Panc1 (cell line): ENCODE data around the gene ADAM22. TPM values are rescaled to one million over a fixed set of nuclear protein-coding genes. Genes with fewer than 3 reads are reported as not detected.

ENCODE experiments used
- ATAC-seq: fragments of 200-7000 bp; cut with Tn5 transposase; 2 replicates; pipeline ENCODE4 v1.9.1; 2020; ENCODE audit warnings: mild to moderate bottlenecking, moderate library complexity
- BruUV-seq: library from RNA; stranded (reverse); fragments of 400-500 nt; replicated peaks from 2 replicates; lab custom pipeline; 2021; lab: Mats Ljungman, UMichigan
- CTCF ChIA-PET: fragments of 300-600 bp; sonication (Branson Sonifier 250); formaldehyde crosslinking; loops from one replicate; lab custom pipeline; 2022; ENCODE audit warnings: antibody characterized with exemption; lab: Charles Lee
- POLR2A ChIA-PET: fragments of 300-600 bp; sonication (Branson Sonifier 250); formaldehyde crosslinking; loops from one replicate; lab custom pipeline; 2022; ENCODE audit warnings: antibody characterized with exemption; lab: Charles Lee
- DNase-seq: peaks from one replicate; pipeline ENCODE4 v3.0.0-alpha.2; 2010; ENCODE audit warnings: low read depth, low spot score
- H3K27ac ChIP-seq: 2 replicates; pipeline ENCODE4 v1.5.1; 2011; ENCODE audit warnings: mild to moderate bottlenecking, low read length, inconsistent platforms
- H3K27me3 ChIP-seq: fragments of 200-500 bp; sonication (Bioruptor generic); 2 replicates; pipeline ENCODE4 v1.6.0; 2014; ENCODE audit warnings: low read length, inconsistent platforms; ENCODE audit not compliant: control insufficient read depth, insufficient read depth
- H3K36me3 ChIP-seq: fragments of 200-500 bp; sonication (Bioruptor generic); 2 replicates; pipeline ENCODE4 v1.5.1; 2014; ENCODE audit warnings: inconsistent platforms, mild to moderate bottlenecking, low read length, moderate library complexity; ENCODE audit not compliant: control insufficient read depth, insufficient read depth
- H3K4me1 ChIP-seq: 2 replicates; pipeline ENCODE4 v1.5.1; 2011; ENCODE audit warnings: inconsistent platforms, mild to moderate bottlenecking, low read length, moderate library complexity; ENCODE audit not compliant: control insufficient read depth, insufficient read depth
- H3K4me3 ChIP-seq, 2 experiments: 2 replicates each; pipeline ENCODE4 v1.5.1; 2011 to 2012; ENCODE audit warnings: low read depth in 2 of 2, low read length in 2 of 2, mild to moderate bottlenecking in 2 of 2, inconsistent platforms in 1 of 2, moderate library complexity in 1 of 2
- H3K9me3 ChIP-seq: fragments of 200-500 bp; sonication (Bioruptor generic); 2 replicates; pipeline ENCODE4 v1.5.1; 2014; ENCODE audit warnings: low read depth, mild to moderate bottlenecking, inconsistent platforms, low read length, moderate library complexity; ENCODE audit not compliant: control insufficient read depth, insufficient read depth
- CTCF ChIP-seq: fragments of 450-650 bp; IDR thresholded peaks from 2 replicates; pipeline ENCODE4 v1.5.1; 2017; ENCODE audit warnings: mild to moderate bottlenecking
- POLR2AphosphoS5 ChIP-seq: IDR thresholded peaks from 2 replicates; pipeline ENCODE4 v1.6.1; 2012; ENCODE audit warnings: mild to moderate bottlenecking, low read depth, low read length, moderate library complexity
- REST ChIP-seq, 2 experiments: IDR thresholded peaks; 2 replicates each; pipeline ENCODE4 v1.6.1; 2011 to 2012; ENCODE audit warnings: low read depth in 2 of 2, control low read depth in 1 of 2, low read length in 1 of 2, mild to moderate bottlenecking in 1 of 2, moderate library complexity in 1 of 2; ENCODE audit not compliant: insufficient read depth in 1 of 2
- SIN3A ChIP-seq: IDR thresholded peaks from 2 replicates; pipeline ENCODE4 v1.6.1; 2012; ENCODE audit warnings: low read depth, mild to moderate bottlenecking, low read length, moderate library complexity, borderline replicate concordance; ENCODE audit not compliant: insufficient read depth
- TCF7L2 ChIP-seq: IDR thresholded peaks from 2 replicates; pipeline ENCODE4 v1.6.1; 2011; ENCODE audit warnings: mild to moderate bottlenecking, low read depth, low read length, inconsistent platforms
- in situ Hi-C: cut with HindIII; loops from 2 replicates; pipeline ENCODE4 v1.10.0; 2016; ENCODE audit warnings: low sequenced_read_pairs, low pct_unique_long_range_greater_than_20kb
- intact Hi-C: fragments of 100-400 bp; cut with micrococcal nuclease; formaldehyde crosslinking; loops from one replicate; pipeline ENCODE4 v1.10.0; 2022; ENCODE audit not compliant: unreplicated experiment
- total RNA-seq: library from RNA; stranded (reverse); gene quantifications from one replicate; pipeline ENCODE4 v1.2.1, GENCODE V29; 2021; ENCODE audit not compliant: unreplicated experiment

ADAM22 gene
- total RNA-seq, 1 experiment from 2014 or later: 4.2 TPM

DNA sequence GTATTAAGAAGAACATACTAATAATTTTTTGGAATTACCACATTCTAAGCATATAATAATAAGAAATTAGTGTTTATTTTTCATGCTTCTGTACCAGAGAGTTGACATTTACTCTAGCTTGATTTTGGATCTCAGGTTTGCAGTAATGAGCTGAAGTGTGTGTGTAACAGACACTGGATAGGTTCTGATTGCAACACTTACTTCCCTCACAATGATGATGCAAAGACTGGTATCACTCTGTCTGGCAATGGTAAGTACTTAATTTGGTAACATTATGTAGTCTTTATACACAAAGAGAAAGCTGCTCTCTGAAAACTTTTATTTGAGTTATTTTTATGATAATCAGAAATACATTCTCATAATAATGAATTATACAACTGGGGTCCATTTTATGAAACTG is 231.6 kb downstream of the ADAM22 start:
- Histone ChIP-seq H3K36me3 (no peaks in the 10 kb centered on the region), H3K4me3 (no peak overlapping the region), H3K27ac (no peak overlapping the region), H3K27me3 (no peaks in the 10 kb centered on the region; the same call in 1 of the 2 replicates), H3K4me1 (no peaks in the 10 kb centered on the region), H3K9me3 (no peaks in the 10 kb centered on the region)
- TF ChIP-seq CTCF: no peak
- TF ChIP-seq POLR2AphosphoS5: no peak
- TF ChIP-seq TCF7L2: no peak
- no peak for TF ChIP-seq SIN3A
- TF ChIP-seq REST (IDR thresholded peaks at IDR 0.05; ENCODE audit: insufficient read depth in 1 of 2, low read depth in 2 of 2, low read length in 1 of 2): no peak
- intact Hi-C loops (loop anchor here (10.0 kb wide), 1 partner anchor 371 kb away; no protein-coding TSS in a partner anchor), in situ Hi-C loops (no loop called here)
- BruUV-seq: no TSS peak
- POLR2A ChIA-PET: no interaction called here
- no peak for ATAC-seq
- no peak for DNase-seq
- CTCF ChIA-PET: no interaction called here

- in situ Hi-C loops (no loop called here), intact Hi-C loops (loop anchor here (10.0 kb wide), 1 partner anchor 372 kb away; no protein-coding TSS in a partner anchor)
- Histone ChIP-seq H3K9me3 (no peaks in the 10 kb centered on the region), H3K36me3 (no peaks in the 10 kb centered on the region), H3K27me3 (no peaks in the 10 kb centered on the region; the same call in 1 of the 2 replicates), H3K4me3 (no peak overlapping the region), H3K27ac (no peak overlapping the region), H3K4me1 (no peaks in the 10 kb centered on the region)
- DNase-seq (no peak), ATAC-seq (no peak)
- ChIA-PET POLR2A (no interaction called here), CTCF (no interaction called here)
- TF ChIP-seq SIN3A: no peak
- no peak for TF ChIP-seq CTCF
- no peak for TF ChIP-seq TCF7L2
- TF ChIP-seq REST (IDR thresholded peaks at IDR 0.05; ENCODE audit: insufficient read depth in 1 of 2, low read depth in 2 of 2, low read length in 1 of 2): no peak
- TF ChIP-seq POLR2AphosphoS5: no peak
- BruUV-seq: no TSS peak
Measured at GRCh38 chr7:88167223-88167622, 233.2 kb downstream of the ADAM22 start.
